Heart left ventricle (tissue), 13 donors: ENCODE results near the gene ACOT12.

Experiments used
- POLR2A ChIP-seq, 2 donors: fragments of 450-650 bp; IDR thresholded peaks; one replicate each; pipeline ENCODE4 v1.6.1; 2017; ENCODE audit warnings: antibody characterized with exemption in 2 of 2, mild to moderate bottlenecking in 2 of 2, moderate library complexity in 2 of 2
- TF ChIP-seq, protein P1 (sequence below), 12 donors: fragments of 200-600 bp; sonication (generic) in 4 of 12; IDR thresholded peaks; one replicate each; pipeline versions ENCODE4 v1.5.0 to v1.8.0; 2018 to 2022; ENCODE audit warnings: antibody characterized with exemption in 12 of 12, mild to moderate bottlenecking in 5 of 12
- donor health status: ischemic (EF 13 %, LVEDD 7.1; RV severe dilation, severe dysfunction).
- donor health status: DM: no; HTN: yes; CAD: no.
- donor health status: DM: no; HTN: no; CAD: no.
- donor health status: ischemic (EF 25% LVEDD 6.9; RV normal size, moderate dysfunction).
- donor health status: ischemic (EF 25% LVEDD 5.7; RV mildly dilated, moderate dysfunction).
- donor health status: ischemic (EF 35%, LVEDD 5.7; RV mildly dilated, moderate dysfunction).
- donor health status: nonischemic (EF 11% LVEDD 7.7; RV severe dilation, severe dysfunction).
- donor health status: DM: yes; HTN: yes; CAD: no.
- donor health status: PGD.
- donor health status: ischemic (EF 29% LVEDD 5.4; RV normal size, mild dysfunction).
- donor health status: nonischemic (EF 23%, LVEDD 6.1; RV moderate dilation, normal function).

DNA sequence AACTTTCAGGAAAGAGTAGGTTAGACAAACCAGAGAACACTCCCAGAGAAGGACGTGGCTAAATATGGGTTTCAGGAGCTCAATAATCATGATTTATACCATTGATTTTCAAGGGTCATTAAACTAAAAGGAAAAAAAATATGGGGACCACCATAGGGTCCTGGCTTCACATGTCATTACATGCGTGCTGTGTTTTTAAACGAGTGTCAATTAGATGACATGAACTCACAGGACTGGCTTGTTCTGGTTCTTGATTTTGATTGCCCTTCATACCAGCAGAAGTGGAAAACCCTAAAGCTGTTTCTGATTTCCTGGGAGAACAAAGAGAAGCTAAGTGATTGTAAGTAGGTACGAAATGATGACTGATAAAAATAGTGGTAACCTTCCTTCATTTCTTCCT lies 5.8 kb downstream of the ACOT12 start:
- TF ChIP-seq, protein P1, sequence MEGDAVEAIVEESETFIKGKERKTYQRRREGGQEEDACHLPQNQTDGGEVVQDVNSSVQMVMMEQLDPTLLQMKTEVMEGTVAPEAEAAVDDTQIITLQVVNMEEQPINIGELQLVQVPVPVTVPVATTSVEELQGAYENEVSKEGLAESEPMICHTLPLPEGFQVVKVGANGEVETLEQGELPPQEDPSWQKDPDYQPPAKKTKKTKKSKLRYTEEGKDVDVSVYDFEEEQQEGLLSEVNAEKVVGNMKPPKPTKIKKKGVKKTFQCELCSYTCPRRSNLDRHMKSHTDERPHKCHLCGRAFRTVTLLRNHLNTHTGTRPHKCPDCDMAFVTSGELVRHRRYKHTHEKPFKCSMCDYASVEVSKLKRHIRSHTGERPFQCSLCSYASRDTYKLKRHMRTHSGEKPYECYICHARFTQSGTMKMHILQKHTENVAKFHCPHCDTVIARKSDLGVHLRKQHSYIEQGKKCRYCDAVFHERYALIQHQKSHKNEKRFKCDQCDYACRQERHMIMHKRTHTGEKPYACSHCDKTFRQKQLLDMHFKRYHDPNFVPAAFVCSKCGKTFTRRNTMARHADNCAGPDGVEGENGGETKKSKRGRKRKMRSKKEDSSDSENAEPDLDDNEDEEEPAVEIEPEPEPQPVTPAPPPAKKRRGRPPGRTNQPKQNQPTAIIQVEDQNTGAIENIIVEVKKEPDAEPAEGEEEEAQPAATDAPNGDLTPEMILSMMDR (IDR thresholded peaks at IDR 0.05): no peak
- no peak for TF ChIP-seq POLR2A (IDR thresholded peaks at IDR 0.05)
